ENCODE results near the gene MPZL2. TPM values are rescaled to one million over a fixed set of nuclear protein-coding genes. Genes with fewer than 3 reads are reported as not detected.

Gene MPZL2
- total RNA-seq, 4 donors from 2014 or later: 21.0 to 32.4 (median 22.3) TPM

- DNase-seq: no peak
- H3K27ac ChIP-seq: no peak overlapping the region
- no peak overlapping the region for H3K4me3 ChIP-seq
- no peaks in the 10 kb centered on the region for H3K36me3 ChIP-seq
- TF ChIP-seq POLR2A (IDR thresholded peaks at IDR 0.05): no peak
- TF ChIP-seq CTCF (IDR thresholded peaks at IDR 0.05): no peak
- H3K27me3 ChIP-seq: no peaks in the 10 kb centered on the region
- no peaks in the 10 kb centered on the region for H3K9me3 ChIP-seq
- no peaks in the 10 kb centered on the region for H3K4me1 ChIP-seq
These were observed 27.5 kb upstream of the MPZL2 start for GRCh38 chr11:118291477-118292135.

- Histone ChIP-seq H3K27me3 (no peaks in the 10 kb centered on the region), H3K36me3 (no peaks in the 10 kb centered on the region), H3K4me3 (no peak overlapping the region), H3K9me3 (no peaks in the 10 kb centered on the region), H3K4me1 (no peaks in the 10 kb centered on the region), H3K27ac (no peak overlapping the region)
- TF ChIP-seq POLR2A (IDR thresholded peaks at IDR 0.05) (peak in 1 of 2 donors; percentile 8), CTCF (IDR thresholded peaks at IDR 0.05) (peak in 5 of 6 experiments; percentile 16 to 89 (median 84))
- peak in 1 of 3 donors; percentile 78 for DNase-seq
These were observed 26.8 kb upstream of the MPZL2 start for GRCh38 chr11:118290923-118291322.

GRCh38 chr11:118289401-118289800, 25.3 kb upstream of the MPZL2 start:
- Histone ChIP-seq H3K4me1 (no peaks in the 10 kb centered on the region), H3K27me3 (no peaks in the 10 kb centered on the region), H3K36me3 (no peaks in the 10 kb centered on the region), H3K9me3 (no peaks in the 10 kb centered on the region), H3K4me3 (no peak overlapping the region), H3K27ac (no peak overlapping the region)
- DNase-seq: no peak
- no peak for TF ChIP-seq CTCF (IDR thresholded peaks at IDR 0.05)
- no peak for TF ChIP-seq POLR2A (IDR thresholded peaks at IDR 0.05)

- H3K4me3 ChIP-seq: no peak overlapping the region
- H3K36me3 ChIP-seq: no peaks in the 10 kb centered on the region
- H3K27ac ChIP-seq: no peak overlapping the region
- H3K27me3 ChIP-seq: no peaks in the 10 kb centered on the region
- DNase-seq: no peak
- no peaks in the 10 kb centered on the region for H3K4me1 ChIP-seq
- no peaks in the 10 kb centered on the region for H3K9me3 ChIP-seq
- TF ChIP-seq CTCF (IDR thresholded peaks at IDR 0.05) (no peak), POLR2A (IDR thresholded peaks at IDR 0.05) (no peak)
These were observed 22.9 kb upstream of the MPZL2 start for GRCh38 chr11:118287006-118287405.

GRCh38 chr11:118286545-118286944, 22.4 kb upstream of the MPZL2 start:
- TF ChIP-seq POLR2A (IDR thresholded peaks at IDR 0.05) (no peak), CTCF (IDR thresholded peaks at IDR 0.05) (no peak)
- H3K27ac ChIP-seq: no peak overlapping the region
- no peak overlapping the region for H3K4me3 ChIP-seq
- no peak for DNase-seq
- no peaks in the 10 kb centered on the region for H3K36me3 ChIP-seq
- H3K9me3 ChIP-seq: no peaks in the 10 kb centered on the region
- no peaks in the 10 kb centered on the region for H3K27me3 ChIP-seq
- H3K4me1 ChIP-seq: no peaks in the 10 kb centered on the region
